GM12874 (cell line): ENCODE results near the gene CTBP2.

ENCODE experiments used
- CTCF ChIP-seq: IDR thresholded peaks from 2 replicates; pipeline ENCODE4 v1.5.1; 2011; ENCODE audit warnings: low read depth, mild to moderate bottlenecking, control low read depth, low read length, moderate library complexity; ENCODE audit not compliant: insufficient read depth

Gene CTBP2

GRCh38 chr10:125025341-125025740 lies 135.0 kb downstream of the CTBP2 start:
- TF ChIP-seq CTCF: no peak

DNA sequence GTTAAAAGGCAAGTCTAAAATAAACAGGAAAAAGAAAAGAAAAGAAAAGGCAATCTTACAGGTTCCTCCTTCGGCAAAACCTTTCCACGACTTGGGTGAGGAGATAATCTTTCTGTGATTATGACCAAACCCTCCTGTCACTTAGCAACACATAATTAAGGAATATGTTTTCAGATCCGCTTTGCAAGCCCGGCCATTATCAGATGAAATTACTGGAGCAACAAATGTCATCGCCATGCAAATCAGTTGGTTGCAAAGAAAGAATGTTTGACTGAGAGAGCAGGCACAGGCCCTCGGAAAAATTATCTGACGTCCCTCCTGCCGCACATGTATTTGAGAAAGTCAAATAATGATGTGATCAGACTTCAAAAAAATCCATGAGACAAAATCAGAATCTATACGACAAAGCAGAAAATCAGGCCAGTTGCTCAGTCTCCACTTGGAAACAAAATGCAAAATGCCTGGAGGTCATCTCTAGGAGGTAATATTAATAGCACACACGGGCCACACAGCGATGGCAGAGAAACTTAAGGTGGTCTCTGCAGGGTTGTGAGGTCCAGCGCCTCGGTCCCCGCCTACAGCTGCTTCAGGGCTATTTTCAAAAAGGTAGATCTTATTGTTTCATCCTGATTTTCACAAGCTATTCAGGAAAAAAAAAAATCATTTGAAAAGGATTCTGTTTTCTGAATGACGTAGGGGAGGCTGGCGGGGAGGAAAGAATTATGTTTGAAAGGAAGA lies 135.7 kb downstream of the CTBP2 start:
- TF ChIP-seq CTCF: no peak

GRCh38 chr10:125023862-125024496 lies 136.4 kb downstream of the CTBP2 start:
- TF ChIP-seq CTCF: no peak

DNA sequence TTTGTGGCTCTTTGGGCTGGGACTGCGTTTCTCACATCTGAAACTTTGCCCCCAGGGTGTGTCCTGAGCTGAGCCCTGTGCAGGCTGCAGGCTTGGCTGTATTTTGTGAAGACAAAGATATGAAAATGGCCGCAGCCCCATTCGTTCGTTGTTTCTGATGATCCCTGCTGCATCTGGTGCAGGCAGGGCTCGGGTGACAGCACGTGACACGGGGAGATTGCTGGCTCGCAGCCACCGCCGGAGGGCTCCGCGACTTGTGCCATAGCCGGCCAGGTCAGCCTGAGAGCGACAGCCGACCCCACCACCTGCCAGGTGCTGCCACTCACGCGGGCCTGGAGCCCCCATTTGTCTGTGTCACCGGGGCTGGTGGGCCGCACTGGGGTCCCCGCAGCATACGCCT lies 137.1 kb downstream of the CTBP2 start:
- TF ChIP-seq CTCF: no peak

GRCh38 chr10:125022671-125023070 lies 137.7 kb downstream of the CTBP2 start:
- no peak for TF ChIP-seq CTCF

GRCh38 chr10:125021686-125022344 lies 138.5 kb downstream of the CTBP2 start:
- no peak for TF ChIP-seq CTCF

DNA sequence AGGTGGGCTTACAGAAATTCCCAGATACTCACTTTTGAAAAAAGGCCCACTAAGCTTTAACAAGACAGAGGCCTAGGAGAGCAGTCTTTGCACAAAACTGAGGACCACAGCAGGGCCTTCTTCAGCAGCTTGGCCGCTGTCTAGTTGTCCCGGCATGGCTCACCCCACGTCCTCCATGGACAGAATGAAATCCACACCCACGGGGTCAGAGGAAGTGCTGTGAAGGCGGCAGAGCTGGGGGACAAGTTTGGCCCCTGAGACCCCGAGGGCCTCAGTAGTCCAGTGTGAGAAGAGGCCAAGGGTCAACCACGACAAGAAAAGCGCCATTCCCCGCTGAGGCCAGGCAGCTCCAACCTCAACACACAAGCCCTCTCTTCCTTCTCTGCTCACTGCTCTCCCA lies 139.5 kb downstream of the CTBP2 start:
- no peak for TF ChIP-seq CTCF
